IPS-15b (cell line): ENCODE results near the gene ALPL.

ENCODE experiments used
- H3K27me3 ChIP-seq: one replicate; pipeline ENCODE4 v1.6.1; 2013; ENCODE audit warnings: low read length; ENCODE audit not compliant: control insufficient read depth, insufficient read depth
- H3K36me3 ChIP-seq: one replicate; pipeline ENCODE4 v1.6.1; 2013; ENCODE audit warnings: low read length; ENCODE audit not compliant: control insufficient read depth, insufficient read depth
- H3K4me1 ChIP-seq: one replicate; pipeline ENCODE4 v1.6.1; 2013; ENCODE audit warnings: mild to moderate bottlenecking, low read length; ENCODE audit not compliant: control insufficient read depth, insufficient read depth
- H3K4me3 ChIP-seq: one replicate; pipeline ENCODE4 v1.5.1; 2013; ENCODE audit warnings: low read depth, low read length
- H3K9ac ChIP-seq: one replicate; pipeline ENCODE4 v1.6.1; 2013; ENCODE audit warnings: low read depth, mild to moderate bottlenecking, low read length
- H3K9me3 ChIP-seq: one replicate; pipeline ENCODE4 v1.6.1; 2013; ENCODE audit warnings: mild to moderate bottlenecking, low read length; ENCODE audit not compliant: control insufficient read depth, insufficient read depth

ALPL gene

GRCh38 chr1:21494196-21494595, 15.0 kb upstream of the ALPL start:
- peaks cover 5% of the 10 kb centered on the region for H3K9me3 ChIP-seq

GRCh38 chr1:21495225-21495820, 13.9 kb upstream of the ALPL start:
- Histone ChIP-seq H3K4me3 (no peak overlapping the region), H3K4me1 (peaks cover 7% of the 10 kb centered on the region), H3K9me3 (peaks cover 5% of the 10 kb centered on the region), H3K9ac (no peak overlapping the region), H3K36me3 (no peaks in the 10 kb centered on the region), H3K27me3 (no peaks in the 10 kb centered on the region)

More at GRCh38 chr1:21494196-21494595, 15.0 kb upstream of the ALPL start:
- H3K4me1 ChIP-seq, result peaks cover 7% of the 10 kb centered on the region
- no peak overlapping the region for H3K4me3 ChIP-seq
- H3K9ac ChIP-seq, result no peak overlapping the region
- H3K27me3 ChIP-seq, result no peaks in the 10 kb centered on the region
- H3K36me3 ChIP-seq, result no peaks in the 10 kb centered on the region

- H3K4me1 ChIP-seq, result peaks cover 7% of the 10 kb centered on the region
Measured at GRCh38 chr1:21496063-21496462, 13.2 kb upstream of the ALPL start.

DNA sequence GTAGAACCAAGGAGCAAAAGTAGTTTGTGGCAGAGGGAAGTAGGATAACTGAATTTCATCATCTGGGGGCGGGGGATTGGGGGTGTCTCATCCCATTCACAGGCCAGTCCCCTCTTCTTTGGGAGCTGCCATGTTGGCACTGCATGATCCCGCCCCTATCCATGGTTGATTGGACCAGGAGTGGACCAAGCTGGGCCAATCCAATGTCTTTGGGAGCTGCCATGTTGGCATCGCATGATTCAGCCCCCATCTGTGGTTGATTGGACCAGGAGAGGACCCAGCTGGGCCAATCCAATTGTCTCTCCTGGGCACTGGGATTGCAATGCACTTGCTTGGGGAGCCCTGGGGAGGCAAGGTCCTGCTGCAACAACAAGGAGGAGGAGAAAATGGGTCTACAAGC, 12.3 kb upstream of the ALPL start:
- H3K4me1 ChIP-seq, result peaks cover 7% of the 10 kb centered on the region
- H3K27me3 ChIP-seq, result no peaks in the 10 kb centered on the region
- no peak overlapping the region for H3K4me3 ChIP-seq
- no peak overlapping the region for H3K9ac ChIP-seq
- no peaks in the 10 kb centered on the region for H3K9me3 ChIP-seq
- H3K36me3 ChIP-seq, result no peaks in the 10 kb centered on the region

More at GRCh38 chr1:21496063-21496462, 13.2 kb upstream of the ALPL start:
- no peak overlapping the region for H3K9ac ChIP-seq
- H3K9me3 ChIP-seq, result no peaks in the 10 kb centered on the region
- no peak overlapping the region for H3K4me3 ChIP-seq
- no peaks in the 10 kb centered on the region for H3K36me3 ChIP-seq
- H3K27me3 ChIP-seq, result no peaks in the 10 kb centered on the region

- Histone ChIP-seq H3K9ac (no peak overlapping the region), H3K27me3 (no peaks in the 10 kb centered on the region), H3K4me3 (no peak overlapping the region), H3K4me1 (peaks cover 4% of the 10 kb centered on the region), H3K9me3 (no peaks in the 10 kb centered on the region), H3K36me3 (no peaks in the 10 kb centered on the region)
Measured at GRCh38 chr1:21497466-21498061, 11.7 kb upstream of the ALPL start.

DNA sequence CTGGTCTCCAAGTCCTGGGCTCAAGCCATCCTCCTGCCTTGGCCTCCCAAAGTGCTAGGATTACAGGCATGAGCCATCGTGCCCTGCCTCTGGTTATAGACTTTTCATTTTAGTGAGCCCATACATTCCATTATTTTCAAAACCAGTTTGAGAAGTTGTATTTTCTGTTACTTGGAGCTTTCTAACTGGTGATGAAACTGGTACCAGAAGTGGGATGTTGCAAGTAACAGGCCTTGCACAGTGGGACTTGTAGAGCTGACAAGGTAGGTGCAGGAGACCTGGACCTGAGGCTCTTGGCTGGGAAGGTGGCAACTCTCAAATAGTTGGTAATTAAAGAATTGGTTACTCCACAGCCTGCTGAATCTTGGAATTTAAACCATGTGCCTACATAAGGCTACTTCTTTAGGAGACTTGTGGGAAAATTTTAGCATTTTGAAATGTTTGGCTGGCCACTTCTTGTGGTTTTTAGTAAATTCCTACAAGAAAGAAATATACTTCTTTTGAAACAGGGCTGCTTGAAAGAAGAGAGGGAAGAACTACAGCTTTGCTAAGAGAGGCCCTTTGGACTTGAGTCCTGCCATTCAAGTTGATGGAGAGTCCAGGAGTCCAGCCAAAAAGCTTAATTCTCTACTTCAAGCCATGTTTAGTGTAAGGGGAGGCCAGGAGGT, 9.8 kb upstream of the ALPL start:
- Histone ChIP-seq H3K27me3 (no peaks in the 10 kb centered on the region), H3K36me3 (no peaks in the 10 kb centered on the region), H3K4me1 (peaks cover 4% of the 10 kb centered on the region), H3K9ac (no peak overlapping the region), H3K9me3 (no peaks in the 10 kb centered on the region), H3K4me3 (no peak overlapping the region)

DNA sequence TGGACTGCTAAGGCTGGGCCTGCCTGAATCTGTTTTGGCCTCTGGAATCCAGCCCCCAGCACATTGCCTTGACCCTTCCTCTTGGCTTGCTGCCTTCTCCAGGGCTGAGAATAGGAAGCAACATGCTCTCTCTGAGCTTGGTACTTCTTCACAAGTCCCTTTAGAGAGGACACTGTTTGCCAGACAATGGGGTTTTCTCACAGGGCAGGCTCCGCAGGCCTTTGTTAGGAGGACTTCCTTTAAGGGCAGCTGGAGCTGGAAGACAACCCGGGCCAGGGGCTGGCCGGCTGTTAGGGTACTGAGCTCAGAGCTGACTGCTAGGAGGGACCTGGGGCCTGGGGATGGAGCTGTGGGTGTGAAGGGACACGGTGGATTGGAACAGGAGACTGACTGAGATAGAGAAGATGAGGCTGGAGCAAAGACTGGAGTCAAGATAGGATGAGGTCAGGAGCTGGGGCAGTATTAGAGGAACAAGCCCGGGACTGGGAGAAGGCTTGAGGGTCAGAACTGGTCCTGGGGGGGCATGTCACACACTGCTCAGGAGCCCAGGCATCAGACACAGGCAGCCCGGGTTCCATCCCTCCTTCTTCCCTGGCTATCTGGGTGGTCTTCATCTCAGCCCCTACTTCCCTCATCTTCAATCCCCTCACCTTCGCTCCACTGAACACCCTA, 5.4 kb upstream of the ALPL start:
- peaks cover 8% of the 10 kb centered on the region for H3K27me3 ChIP-seq
- no peaks in the 10 kb centered on the region for H3K9me3 ChIP-seq
- no peaks in the 10 kb centered on the region for H3K36me3 ChIP-seq
- no peak overlapping the region for H3K9ac ChIP-seq
- H3K4me1 ChIP-seq, result peaks cover 4% of the 10 kb centered on the region
- H3K4me3 ChIP-seq, result no peak overlapping the region

- Histone ChIP-seq H3K27me3 (peaks cover 8% of the 10 kb centered on the region), H3K4me1 (peaks cover 15% of the 10 kb centered on the region), H3K9me3 (no peaks in the 10 kb centered on the region), H3K36me3 (peaks cover 2% of the 10 kb centered on the region), H3K9ac (no peak overlapping the region), H3K4me3 (no peak overlapping the region)
Measured at GRCh38 chr1:21506804-21507203, 2.4 kb upstream of the ALPL start.

- Histone ChIP-seq H3K9me3 (no peaks in the 10 kb centered on the region), H3K4me1 (peaks cover 21% of the 10 kb centered on the region), H3K9ac (no peak overlapping the region), H3K27me3 (peaks cover 8% of the 10 kb centered on the region), H3K4me3 (no peak overlapping the region), H3K36me3 (peaks cover 5% of the 10 kb centered on the region)
Measured at GRCh38 chr1:21507511-21508270, 1.5 kb upstream of the ALPL start.

- Histone ChIP-seq H3K36me3 (peaks cover 5% of the 10 kb centered on the region), H3K4me3 (peak overlapping the region; percentile 26), H3K27me3 (peaks cover 8% of the 10 kb centered on the region), H3K4me1 (peaks cover 22% of the 10 kb centered on the region), H3K9ac (no peak overlapping the region), H3K9me3 (no peaks in the 10 kb centered on the region)
Measured at GRCh38 chr1:21508580-21509350, 458 bp upstream of the ALPL start.

DNA sequence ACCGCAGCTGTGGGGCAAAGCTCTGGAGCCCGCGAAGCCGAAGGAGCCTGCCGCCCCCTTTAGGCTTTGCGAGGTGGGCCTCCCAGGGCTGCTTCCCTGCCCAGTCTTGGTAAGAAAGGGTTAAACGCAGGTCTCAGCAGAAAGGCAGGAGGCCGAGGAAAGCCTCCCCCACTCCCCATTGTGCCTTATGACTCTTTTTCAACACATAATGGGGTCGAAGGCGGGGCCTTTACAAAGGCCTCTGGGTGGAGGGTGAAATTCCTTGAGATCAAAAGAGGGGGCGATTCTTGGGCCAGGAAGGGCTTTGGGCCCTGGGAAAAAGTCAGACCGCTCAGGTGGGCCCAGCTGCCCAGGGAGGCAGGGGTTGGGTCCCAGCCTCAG, 880 bp downstream of the ALPL start:
- Histone ChIP-seq H3K4me1 (peaks cover 22% of the 10 kb centered on the region), H3K4me3 (peak overlapping the region; percentile 88)

More for the DNA sequence above, 880 bp downstream of the ALPL start:
- Histone ChIP-seq H3K9me3 (no peaks in the 10 kb centered on the region), H3K27me3 (peaks cover 8% of the 10 kb centered on the region), H3K36me3 (peaks cover 5% of the 10 kb centered on the region), H3K9ac (peak overlapping the region; percentile 90)
